K562 (cell line): ENCODE results near the gene PIP5K1B. TPM values are rescaled to one million over a fixed set of nuclear protein-coding genes. Genes with fewer than 3 reads are reported as not detected.

Experiments used
- CSDE1 ChIP-seq, 2 experiments: fragments of 450-650 bp; IDR thresholded peaks; 2 replicates each; pipeline ENCODE4 v1.6.1; 2016; ENCODE audit warnings: mild to moderate bottlenecking in 1 of 2
- KLF10 ChIP-seq: fragments of 250-450 bp; sonication (Bioruptor Pico); IDR thresholded peaks from 2 replicates; pipeline ENCODE4 v1.6.1; 2021; ENCODE audit warnings: matching md5 sums
- MYBL2 ChIP-seq, 2 experiments: fragments of 450-650 bp in 1 of 2; sonication (generic) in 1 of 2; formaldehyde crosslinking in 1 of 2; IDR thresholded peaks; 2 replicates each; pipeline versions ENCODE4 v1.6.1 to v1.8.1; 2017 to 2022; ENCODE audit warnings: borderline replicate concordance in 1 of 2, inconsistent platforms in 1 of 2, low read depth in 1 of 2, mild to moderate bottlenecking in 1 of 2, missing genetic modification reagents in 1 of 2, moderate library complexity in 1 of 2
- NFXL1 ChIP-seq: fragments of 450-650 bp; formaldehyde crosslinking; IDR thresholded peaks from 2 replicates; pipeline ENCODE4 v1.4.0; 2021; ENCODE audit warnings: mild to moderate bottlenecking
- SAFB2 ChIP-seq: fragments of 200-400 bp; formaldehyde crosslinking; IDR thresholded peaks from 2 replicates; pipeline ENCODE4 v1.6.1; 2018; ENCODE audit warnings: borderline replicate concordance, low read length, low read depth, moderate library complexity; ENCODE audit not compliant: severe bottlenecking
- SAP30 ChIP-seq: fragments of 200-600 bp; sonication (generic); IDR thresholded peaks from 2 replicates; pipeline ENCODE4 v1.6.1; 2012; ENCODE audit warnings: borderline replicate concordance, low read depth, mild to moderate bottlenecking, moderate library complexity, low read length, control low read depth, inconsistent platforms; ENCODE audit not compliant: insufficient read depth, poor library complexity, severe bottlenecking
- ZBTB17 ChIP-seq: fragments of 450-650 bp; formaldehyde crosslinking; IDR thresholded peaks from 2 replicates; pipeline ENCODE4 v1.4.0; 2020; ENCODE audit warnings: mild to moderate bottlenecking
- ZNF140 ChIP-seq: fragments of 250-450 bp; sonication (Bioruptor Pico); IDR thresholded peaks from 2 replicates; pipeline ENCODE4 v1.8.0; 2021; ENCODE audit warnings: moderate library complexity, mild to moderate bottlenecking, inconsistent platforms
- ZNF232 ChIP-seq: sonication (generic); formaldehyde crosslinking; IDR thresholded peaks from 2 replicates; pipeline ENCODE4 v1.8.0; 2022; ENCODE audit warnings: mild to moderate bottlenecking, missing genetic modification reagents
- polyA plus RNA-seq, 8 experiments: library from polyadenylated mRNA; depleted of rRNA in 4 of 8; stranded (reverse) in 5 of 8; unstranded in 3 of 8; fragments of >200 nt; fragmentation: Nextera tagmentation in 2 of 8; fragmentation: Illumina TruSeq in 1 of 8; extraction: Ambion mirVana in 2 of 8; extraction: Trizol in 1 of 8; gene quantifications; 2 replicates each; pipeline versions ENCODE4 v1.2.1 to v1.2.3, GENCODE V29; 2011 to 2014; ENCODE audit warnings: inconsistent platforms in 1 of 8, missing spikeins in 1 of 8
- total RNA-seq, 7 experiments: library from RNA; depleted of rRNA in 6 of 7; stranded (reverse); fragments of >200 nt in 6 of 7; fragmentation: Illumina TruSeq in 2 of 7; extraction: Trizol in 2 of 7; gene quantifications; 2 replicates each; pipeline versions ENCODE4 v1.2.1 to v1.2.3, GENCODE V29; 2011 to 2021; ENCODE audit warnings: low replicate concordance in 1 of 7
- TF ChIP-seq, protein P1 (sequence below), 2 experiments: fragments of 450-650 bp; formaldehyde crosslinking in 1 of 2; IDR thresholded peaks; 2 replicates each; pipeline versions ENCODE4 v1.4.0 to v1.6.1; 2014 to 2020; ENCODE audit warnings: mild to moderate bottlenecking in 2 of 2, borderline replicate concordance in 1 of 2, low read depth in 1 of 2
- TF ChIP-seq, protein P2 (sequence below): sonication (generic); formaldehyde crosslinking; IDR thresholded peaks from 2 replicates; pipeline ENCODE4 v1.8.0; 2022; ENCODE audit warnings: mild to moderate bottlenecking, missing genetic modification reagents

PIP5K1B gene
- total and polyA plus RNA-seq, 9 of the 15 experiments (the other 6 are each of a cell fraction or from before 2014, with no cell fraction given): 3.1 to 12.9 (median 7.4) TPM

DNA sequence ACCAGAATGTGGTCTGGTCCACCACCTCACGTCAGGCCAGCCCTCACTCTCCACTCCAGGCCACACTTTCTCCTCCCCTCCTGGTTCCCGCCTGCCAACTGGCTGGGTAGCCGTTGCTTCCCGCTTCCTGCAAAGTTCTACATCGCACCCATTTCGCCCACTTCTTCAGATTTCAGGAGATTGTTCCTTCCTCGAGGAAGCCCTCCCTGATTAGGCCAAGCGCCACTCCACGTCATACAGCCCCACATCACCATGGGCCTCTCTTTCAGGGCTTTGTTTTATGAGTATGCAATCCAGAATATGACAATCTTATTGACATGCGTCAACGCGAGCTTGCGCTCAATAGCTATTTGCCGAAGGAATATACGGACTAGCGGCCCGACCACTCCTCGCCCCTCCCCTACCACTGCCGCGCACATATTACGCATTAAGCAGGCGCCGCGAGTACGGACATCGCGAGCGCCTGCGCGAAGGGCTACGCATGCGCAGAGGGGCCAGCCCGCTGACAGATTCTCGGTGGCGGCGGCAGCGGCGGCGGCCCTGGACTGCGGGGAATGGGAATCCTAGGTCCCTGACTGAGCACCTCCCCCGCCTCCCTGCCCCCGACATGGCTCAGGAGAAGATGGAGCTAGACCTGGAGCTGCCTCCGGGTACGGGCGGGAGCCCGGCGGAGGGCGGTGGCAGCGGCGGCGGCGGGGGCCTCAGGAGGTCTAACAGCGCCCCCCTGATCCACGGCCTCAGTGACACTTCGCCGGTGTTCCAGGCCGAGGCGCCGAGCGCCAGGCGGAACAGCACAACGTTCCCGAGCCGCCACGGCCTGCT, 74.7 kb downstream of the PIP5K1B start (continued):
- TF ChIP-seq, protein P1, sequence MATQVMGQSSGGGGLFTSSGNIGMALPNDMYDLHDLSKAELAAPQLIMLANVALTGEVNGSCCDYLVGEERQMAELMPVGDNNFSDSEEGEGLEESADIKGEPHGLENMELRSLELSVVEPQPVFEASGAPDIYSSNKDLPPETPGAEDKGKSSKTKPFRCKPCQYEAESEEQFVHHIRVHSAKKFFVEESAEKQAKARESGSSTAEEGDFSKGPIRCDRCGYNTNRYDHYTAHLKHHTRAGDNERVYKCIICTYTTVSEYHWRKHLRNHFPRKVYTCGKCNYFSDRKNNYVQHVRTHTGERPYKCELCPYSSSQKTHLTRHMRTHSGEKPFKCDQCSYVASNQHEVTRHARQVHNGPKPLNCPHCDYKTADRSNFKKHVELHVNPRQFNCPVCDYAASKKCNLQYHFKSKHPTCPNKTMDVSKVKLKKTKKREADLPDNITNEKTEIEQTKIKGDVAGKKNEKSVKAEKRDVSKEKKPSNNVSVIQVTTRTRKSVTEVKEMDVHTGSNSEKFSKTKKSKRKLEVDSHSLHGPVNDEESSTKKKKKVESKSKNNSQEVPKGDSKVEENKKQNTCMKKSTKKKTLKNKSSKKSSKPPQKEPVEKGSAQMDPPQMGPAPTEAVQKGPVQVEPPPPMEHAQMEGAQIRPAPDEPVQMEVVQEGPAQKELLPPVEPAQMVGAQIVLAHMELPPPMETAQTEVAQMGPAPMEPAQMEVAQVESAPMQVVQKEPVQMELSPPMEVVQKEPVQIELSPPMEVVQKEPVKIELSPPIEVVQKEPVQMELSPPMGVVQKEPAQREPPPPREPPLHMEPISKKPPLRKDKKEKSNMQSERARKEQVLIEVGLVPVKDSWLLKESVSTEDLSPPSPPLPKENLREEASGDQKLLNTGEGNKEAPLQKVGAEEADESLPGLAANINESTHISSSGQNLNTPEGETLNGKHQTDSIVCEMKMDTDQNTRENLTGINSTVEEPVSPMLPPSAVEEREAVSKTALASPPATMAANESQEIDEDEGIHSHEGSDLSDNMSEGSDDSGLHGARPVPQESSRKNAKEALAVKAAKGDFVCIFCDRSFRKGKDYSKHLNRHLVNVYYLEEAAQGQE (IDR thresholded peaks at IDR 0.05; ENCODE audit: borderline replicate concordance): peak; percentile 50
- TF ChIP-seq, protein P1 (CRISPR knock-in tag; IDR thresholded peaks at IDR 0.05; ENCODE audit: low read depth): 0 out of 2 replicates have a peak, but pooled peaks have one; percentile 19
- TF ChIP-seq SAP30: no peak
- no peak for TF ChIP-seq ZNF232 (CRISPR knock-in tag)
- TF ChIP-seq ZBTB17 (CRISPR knock-in tag): no peak
- no peak for TF ChIP-seq NFXL1
- TF ChIP-seq MYBL2 (IDR thresholded peaks at IDR 0.05; ENCODE audit: low read depth): no peak
- TF ChIP-seq MYBL2 (CRISPR knock-in tag; IDR thresholded peaks at IDR 0.05; ENCODE audit: borderline replicate concordance): no peak
- no peak for TF ChIP-seq SAFB2
- TF ChIP-seq ZNF140 (CRISPR knock-in tag): no peak
- no peak for TF ChIP-seq KLF10 (CRISPR knock-in tag)
- TF ChIP-seq CSDE1 (IDR thresholded peaks at IDR 0.05): peak in 1 of 2 experiments; percentile 48; a peak in 1 of 4 replicates
- TF ChIP-seq, protein P2, sequence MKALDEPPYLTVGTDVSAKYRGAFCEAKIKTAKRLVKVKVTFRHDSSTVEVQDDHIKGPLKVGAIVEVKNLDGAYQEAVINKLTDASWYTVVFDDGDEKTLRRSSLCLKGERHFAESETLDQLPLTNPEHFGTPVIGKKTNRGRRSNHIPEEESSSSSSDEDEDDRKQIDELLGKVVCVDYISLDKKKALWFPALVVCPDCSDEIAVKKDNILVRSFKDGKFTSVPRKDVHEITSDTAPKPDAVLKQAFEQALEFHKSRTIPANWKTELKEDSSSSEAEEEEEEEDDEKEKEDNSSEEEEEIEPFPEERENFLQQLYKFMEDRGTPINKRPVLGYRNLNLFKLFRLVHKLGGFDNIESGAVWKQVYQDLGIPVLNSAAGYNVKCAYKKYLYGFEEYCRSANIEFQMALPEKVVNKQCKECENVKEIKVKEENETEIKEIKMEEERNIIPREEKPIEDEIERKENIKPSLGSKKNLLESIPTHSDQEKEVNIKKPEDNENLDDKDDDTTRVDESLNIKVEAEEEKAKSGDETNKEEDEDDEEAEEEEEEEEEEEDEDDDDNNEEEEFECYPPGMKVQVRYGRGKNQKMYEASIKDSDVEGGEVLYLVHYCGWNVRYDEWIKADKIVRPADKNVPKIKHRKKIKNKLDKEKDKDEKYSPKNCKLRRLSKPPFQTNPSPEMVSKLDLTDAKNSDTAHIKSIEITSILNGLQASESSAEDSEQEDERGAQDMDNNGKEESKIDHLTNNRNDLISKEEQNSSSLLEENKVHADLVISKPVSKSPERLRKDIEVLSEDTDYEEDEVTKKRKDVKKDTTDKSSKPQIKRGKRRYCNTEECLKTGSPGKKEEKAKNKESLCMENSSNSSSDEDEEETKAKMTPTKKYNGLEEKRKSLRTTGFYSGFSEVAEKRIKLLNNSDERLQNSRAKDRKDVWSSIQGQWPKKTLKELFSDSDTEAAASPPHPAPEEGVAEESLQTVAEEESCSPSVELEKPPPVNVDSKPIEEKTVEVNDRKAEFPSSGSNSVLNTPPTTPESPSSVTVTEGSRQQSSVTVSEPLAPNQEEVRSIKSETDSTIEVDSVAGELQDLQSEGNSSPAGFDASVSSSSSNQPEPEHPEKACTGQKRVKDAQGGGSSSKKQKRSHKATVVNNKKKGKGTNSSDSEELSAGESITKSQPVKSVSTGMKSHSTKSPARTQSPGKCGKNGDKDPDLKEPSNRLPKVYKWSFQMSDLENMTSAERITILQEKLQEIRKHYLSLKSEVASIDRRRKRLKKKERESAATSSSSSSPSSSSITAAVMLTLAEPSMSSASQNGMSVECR: no peak
